K562 (cell line): ENCODE measurements around the gene TRPM2. TPM values are rescaled to one million over a fixed set of nuclear protein-coding genes. Genes with fewer than 3 reads are reported as not detected.
A peak's percentile ranks its signal among the peaks of the same experiment; 100 is the strongest.

Experiments used
- ATAC-seq: fragments of 200-7000 bp; cut with Tn5 transposase; 3 replicates; pipeline ENCODE4 v1.9.1; 2020; ENCODE audit warnings: moderate library complexity
- BruUV-seq: library from RNA; stranded (reverse); fragments of 400-500 nt; replicated peaks from 2 replicates; lab custom pipeline; 2021; lab: Mats Ljungman, UMichigan
- CTCF ChIA-PET: fragments of 300-600 bp; formaldehyde crosslinking; extraction: SDS; loops from one replicate; lab custom pipeline; 2021; ENCODE audit warnings: low intra/inter-chr PET ratio; lab: Yijun Ruan, JAX
- POLR2A ChIA-PET: fragments of 300-600, 350-650 bp; sonication (Branson Sonifier 250); formaldehyde crosslinking; extraction: SDS; loops from one replicate; lab custom pipeline; 2021; ENCODE audit warnings: antibody characterized with exemption, inconsistent platforms; lab: Yijun Ruan, JAX
- DNase-seq, 4 experiments: peaks; one replicate each; pipeline versions ENCODE4 v3.0.0 to v3.0.0-alpha.2; 2011 to 2018; ENCODE audit warnings: low spot score in 3 of 4, mixed read lengths in 3 of 4; ENCODE audit errors: extremely low read depth in 1 of 4
- FAIRE-seq: peaks from 2 replicates; lab custom pipeline; 2011; peaks lifted over from hg19 to GRCh38; lab: Jason Lieb, UNC
- H2AFZ ChIP-seq: 2 replicates; pipeline ENCODE4 v1.6.0; 2011; ENCODE audit warnings: low read depth, low read length, control low read depth, inconsistent platforms
- H3K27ac ChIP-seq: fragments of 200-600 bp; 3 replicates; pipeline ENCODE4 v1.8.0; 2011; ENCODE audit warnings: low read depth, mild to moderate bottlenecking, control low read depth, inconsistent platforms, low read length, moderate library complexity, mixed read lengths; ENCODE audit errors: extremely low read depth
- H3K27me3 ChIP-seq, 2 experiments: fragments of 300-600 bp in 1 of 2; 2 replicates in 1 of 2; 3 replicates in 1 of 2; pipeline versions ENCODE4 v1.6.0 to v1.8.0; 2011; ENCODE audit warnings: inconsistent platforms in 2 of 2, low read length in 2 of 2, mild to moderate bottlenecking in 1 of 2, mixed read lengths in 1 of 2, moderate library complexity in 1 of 2; ENCODE audit not compliant: control insufficient read depth in 2 of 2, insufficient read depth in 2 of 2
- H3K36me3 ChIP-seq: fragments of 300-600 bp; 3 replicates; pipeline ENCODE4 v1.8.0; 2011; ENCODE audit warnings: mild to moderate bottlenecking, low read length, inconsistent platforms; ENCODE audit not compliant: control insufficient read depth, insufficient read depth
- H3K4me1 ChIP-seq, 2 experiments: fragments of 200-600 bp in 1 of 2; replicated peaks in 1 of 2; 2 replicates in 1 of 2; 3 replicates in 1 of 2; pipeline versions ENCODE4 v1.5.1 to v1.8.0; 2011; ENCODE audit warnings: inconsistent platforms in 2 of 2, low read length in 2 of 2, mild to moderate bottlenecking in 1 of 2, mixed read lengths in 1 of 2, moderate library complexity in 1 of 2; ENCODE audit not compliant: control insufficient read depth in 2 of 2, insufficient read depth in 2 of 2
- H3K4me2 ChIP-seq: 2 replicates; pipeline ENCODE4 v1.6.1; 2011; ENCODE audit warnings: low read length, control low read depth, inconsistent platforms, mixed read lengths; ENCODE audit not compliant: insufficient read depth
- H3K4me3 ChIP-seq: fragments of 200-600 bp; sonication (generic), shearing (Covaris generic); 2 replicates; pipeline ENCODE4 v1.5.1; 2016; ENCODE audit warnings: control low read depth, inconsistent platforms
- H3K79me2 ChIP-seq: fragments of 200-600 bp; 3 replicates; pipeline ENCODE4 v1.8.0; 2011; ENCODE audit warnings: low read length, inconsistent platforms; ENCODE audit not compliant: control insufficient read depth, insufficient read depth
- H3K9ac ChIP-seq, 2 experiments: 2 replicates each; pipeline versions ENCODE4 v1.6.0 to v1.6.1; 2011; ENCODE audit warnings: low read depth in 2 of 2, low read length in 2 of 2, control low read depth in 1 of 2, inconsistent platforms in 1 of 2, mild to moderate bottlenecking in 1 of 2, mixed read lengths in 1 of 2; ENCODE audit not compliant: insufficient read depth in 1 of 2
- H3K9me1 ChIP-seq: one replicate; pipeline ENCODE4 v1.6.0; 2011; ENCODE audit warnings: inconsistent platforms, mild to moderate bottlenecking, low read length, moderate library complexity; ENCODE audit not compliant: control insufficient read depth, insufficient read depth
- H3K9me3 ChIP-seq: replicated peaks from 2 replicates; pipeline ENCODE4 v1.5.1; 2011; ENCODE audit warnings: low read depth, low read length, inconsistent platforms; ENCODE audit not compliant: control insufficient read depth, insufficient read depth
- H4K20me1 ChIP-seq: replicated peaks from 2 replicates; pipeline ENCODE4 v1.6.1; 2011; ENCODE audit warnings: low read length, inconsistent platforms, mixed read lengths; ENCODE audit not compliant: control insufficient read depth, insufficient read depth
- ATF3 ChIP-seq, 2 experiments: fragments of 450-650 bp in 1 of 2; sonication (generic) in 1 of 2; formaldehyde crosslinking in 1 of 2; IDR thresholded peaks in 1 of 2; conservative IDR thresholded peaks in 1 of 2; 2 replicates each; pipeline versions ENCODE4 v1.6.1 to v1.8.1; 2016 to 2023; ENCODE audit warnings: mild to moderate bottlenecking in 2 of 2, moderate library complexity in 2 of 2, inconsistent platforms in 1 of 2, missing genetic modification reagents in 1 of 2
- BRD9 ChIP-seq: fragments of 450-650 bp; IDR thresholded peaks from 2 replicates; pipeline ENCODE4 v1.6.1; 2018; ENCODE audit warnings: low read depth; ENCODE audit not compliant: partially characterized antibody
- C11orf30 ChIP-seq: fragments of 450-650 bp; IDR thresholded peaks from 2 replicates; pipeline ENCODE4 v1.6.1; 2016; ENCODE audit warnings: low read depth, mild to moderate bottlenecking
- DACH1 ChIP-seq: fragments of 450-650 bp; IDR thresholded peaks from 2 replicates; pipeline ENCODE4 v1.6.1; 2018; ENCODE audit not compliant: partially characterized antibody
- HSF4 ChIP-seq: fragments of 250-450 bp; sonication (Bioruptor Pico); IDR thresholded peaks from 2 replicates; pipeline ENCODE4 v2.1.2; 2022; ENCODE audit warnings: mild to moderate bottlenecking, moderate library complexity, borderline replicate concordance
- ID3 ChIP-seq, 2 experiments: fragments of 250-450 bp in 1 of 2; fragments of 450-650 bp in 1 of 2; sonication (Bioruptor Pico) in 1 of 2; IDR thresholded peaks; 2 replicates each; pipeline versions ENCODE4 v1.6.1 to v1.8.0; 2016 to 2021; ENCODE audit warnings: mild to moderate bottlenecking in 2 of 2, moderate library complexity in 2 of 2, missing compliant biosample characterization in 1 of 2, missing genetic modification characterization in 1 of 2
- MITF ChIP-seq: IDR thresholded peaks from 2 replicates; pipeline ENCODE4 v1.6.1; 2014; ENCODE audit warnings: antibody characterized with exemption
- NCOA6 ChIP-seq: fragments of 450-650 bp; IDR thresholded peaks from 2 replicates; pipeline ENCODE4 v1.6.1; 2017; ENCODE audit warnings: mild to moderate bottlenecking
- NFIX ChIP-seq: fragments of 250-450 bp; sonication (Bioruptor Pico); IDR thresholded peaks from 2 replicates; pipeline ENCODE4 v1.4.0; 2020; ENCODE audit warnings: low read depth, mild to moderate bottlenecking, moderate library complexity
- POLR2B ChIP-seq: fragments of 450-650 bp; IDR thresholded peaks from 2 replicates; pipeline ENCODE4 v1.6.1; 2018; ENCODE audit warnings: low read depth; ENCODE audit not compliant: partially characterized antibody
- ZBTB8A ChIP-seq: fragments of 450-650 bp; IDR thresholded peaks from 2 replicates; pipeline ENCODE4 v1.6.1; 2018; ENCODE audit warnings: mild to moderate bottlenecking, moderate library complexity; ENCODE audit not compliant: partially characterized antibody
- ZNF785 ChIP-seq: fragments of 250-450 bp; sonication (Bioruptor Pico); IDR thresholded peaks from 2 replicates; pipeline ENCODE4 v1.4.0; 2020; ENCODE audit warnings: mild to moderate bottlenecking
- in situ Hi-C: fragments of 300-500 bp; cut with MboI; formaldehyde crosslinking; loops from 4 replicates; pipeline ENCODE4 v1.15.0; 2018; ENCODE audit warnings: inconsistent platforms, mixed read lengths
- intact Hi-C: fragments of 100-400 bp; cut with micrococcal nuclease; formaldehyde crosslinking; loops from 2 replicates; pipeline ENCODE4 v1.14.2; 2022
- polyA plus RNA-seq, 8 experiments: library from polyadenylated mRNA; depleted of rRNA in 4 of 8; stranded (reverse) in 5 of 8; unstranded in 3 of 8; fragments of >200 nt; fragmentation: Nextera tagmentation in 2 of 8; fragmentation: Illumina TruSeq in 1 of 8; extraction: Ambion mirVana in 2 of 8; extraction: Trizol in 1 of 8; gene quantifications; 2 replicates each; pipeline versions ENCODE4 v1.2.1 to v1.2.3, GENCODE V29; 2011 to 2014; ENCODE audit warnings: inconsistent platforms in 1 of 8, missing spikeins in 1 of 8
- total RNA-seq, 7 experiments: library from RNA; depleted of rRNA in 6 of 7; stranded (reverse); fragments of >200 nt in 6 of 7; fragmentation: Illumina TruSeq in 2 of 7; extraction: Trizol in 2 of 7; gene quantifications; 2 replicates each; pipeline versions ENCODE4 v1.2.1 to v1.2.3, GENCODE V29; 2011 to 2021; ENCODE audit warnings: low replicate concordance in 1 of 7
- TF ChIP-seq, protein P1 (sequence below): fragments of 450-650 bp; IDR thresholded peaks from 2 replicates; pipeline ENCODE4 v1.6.1; 2016; ENCODE audit warnings: antibody characterized with exemption
- TF ChIP-seq, protein P2 (sequence below): fragments of 450-650 bp; IDR thresholded peaks from 2 replicates; pipeline ENCODE4 v1.6.1; 2018; ENCODE audit not compliant: partially characterized antibody

TRPM2 gene
- total and polyA plus RNA-seq, 9 of the 15 experiments (the other 6 are each of a cell fraction or from before 2014, with no cell fraction given), result 0.33 to 2.1 (median 0.98) TPM; not detected in 2

GRCh38 chr21:44381874-44382273, 28.5 kb downstream of the TRPM2 start:
- ATAC-seq, result no peak
- in situ Hi-C loops, result no loop called here
- no peak overlapping the region for H2AFZ ChIP-seq
- no peak overlapping the region for H3K9ac ChIP-seq
- peaks cover 0 to 3% of the 10 kb centered on the region in 2 experiments; a peak in 1 of 5 replicates for H3K4me1 ChIP-seq
- no peaks in the 10 kb centered on the region for H3K9me3 ChIP-seq
- H3K9me1 ChIP-seq, result no peaks in the 10 kb centered on the region
- peaks cover 32 to 42% of the 10 kb centered on the region in 2 experiments for H3K27me3 ChIP-seq
- no TSS peak for BruUV-seq
- no peak for DNase-seq
- ChIA-PET CTCF (no interaction called here), POLR2A (interaction anchor here (0.5 kb wide), 1 partner anchor 25 kb away, joined by 3 read pairs; no protein-coding TSS in a partner anchor)
- no peaks in the 10 kb centered on the region for H3K36me3 ChIP-seq
- intact Hi-C loops, result no loop called here
- no peaks in the 10 kb centered on the region for H3K79me2 ChIP-seq
- H4K20me1 ChIP-seq, result 0 out of 2 replicates have a peak, but pooled peaks cover 2% of the 10 kb centered on the region
- no peak overlapping the region for H3K4me2 ChIP-seq
- no peak overlapping the region for H3K4me3 ChIP-seq
- FAIRE-seq, result no peak
- H3K27ac ChIP-seq, result no peak overlapping the region
- TF ChIP-seq ZNF785 (CRISPR knock-in tag) (no peak), NCOA6 (no peak), DACH1 (peak; percentile 97), ZBTB8A (no peak), POLR2B (no peak), ID3 (CRISPR knock-in tag; IDR thresholded peaks at IDR 0.05) (no peak), ID3 (tag; IDR thresholded peaks at IDR 0.05) (no peak), BRD9 (no peak), ATF3 (IDR thresholded peaks at IDR 0.05) (no peak), ATF3 (CRISPR knock-in tag; conservative IDR thresholded peaks at IDR 0.05) (no peak), MITF (no peak), NFIX (CRISPR knock-in tag) (no peak), HSF4 (CRISPR knock-in tag) (no peak), C11orf30 (no peak)
- TF ChIP-seq, protein P1, sequence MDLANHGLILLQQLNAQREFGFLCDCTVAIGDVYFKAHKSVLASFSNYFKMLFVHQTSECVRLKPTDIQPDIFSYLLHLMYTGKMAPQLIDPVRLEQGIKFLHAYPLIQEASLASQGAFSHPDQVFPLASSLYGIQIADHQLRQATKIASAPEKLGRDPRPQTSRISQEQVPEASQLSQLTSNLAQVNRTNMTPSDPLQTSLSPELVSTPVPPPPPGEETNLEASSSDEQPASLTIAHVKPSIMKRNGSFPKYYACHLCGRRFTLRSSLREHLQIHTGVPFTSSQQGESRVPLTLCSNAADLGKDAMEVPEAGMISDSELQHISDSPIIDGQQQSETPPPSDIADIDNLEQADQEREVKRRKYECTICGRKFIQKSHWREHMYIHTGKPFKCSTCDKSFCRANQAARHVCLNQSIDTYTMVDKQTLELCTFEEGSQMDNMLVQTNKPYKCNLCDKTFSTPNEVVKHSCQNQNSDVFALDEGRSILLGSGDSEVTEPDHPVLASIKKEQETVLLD, result peak; percentile 70; the same call in 1 of the 2 replicates
- TF ChIP-seq, protein P2, sequence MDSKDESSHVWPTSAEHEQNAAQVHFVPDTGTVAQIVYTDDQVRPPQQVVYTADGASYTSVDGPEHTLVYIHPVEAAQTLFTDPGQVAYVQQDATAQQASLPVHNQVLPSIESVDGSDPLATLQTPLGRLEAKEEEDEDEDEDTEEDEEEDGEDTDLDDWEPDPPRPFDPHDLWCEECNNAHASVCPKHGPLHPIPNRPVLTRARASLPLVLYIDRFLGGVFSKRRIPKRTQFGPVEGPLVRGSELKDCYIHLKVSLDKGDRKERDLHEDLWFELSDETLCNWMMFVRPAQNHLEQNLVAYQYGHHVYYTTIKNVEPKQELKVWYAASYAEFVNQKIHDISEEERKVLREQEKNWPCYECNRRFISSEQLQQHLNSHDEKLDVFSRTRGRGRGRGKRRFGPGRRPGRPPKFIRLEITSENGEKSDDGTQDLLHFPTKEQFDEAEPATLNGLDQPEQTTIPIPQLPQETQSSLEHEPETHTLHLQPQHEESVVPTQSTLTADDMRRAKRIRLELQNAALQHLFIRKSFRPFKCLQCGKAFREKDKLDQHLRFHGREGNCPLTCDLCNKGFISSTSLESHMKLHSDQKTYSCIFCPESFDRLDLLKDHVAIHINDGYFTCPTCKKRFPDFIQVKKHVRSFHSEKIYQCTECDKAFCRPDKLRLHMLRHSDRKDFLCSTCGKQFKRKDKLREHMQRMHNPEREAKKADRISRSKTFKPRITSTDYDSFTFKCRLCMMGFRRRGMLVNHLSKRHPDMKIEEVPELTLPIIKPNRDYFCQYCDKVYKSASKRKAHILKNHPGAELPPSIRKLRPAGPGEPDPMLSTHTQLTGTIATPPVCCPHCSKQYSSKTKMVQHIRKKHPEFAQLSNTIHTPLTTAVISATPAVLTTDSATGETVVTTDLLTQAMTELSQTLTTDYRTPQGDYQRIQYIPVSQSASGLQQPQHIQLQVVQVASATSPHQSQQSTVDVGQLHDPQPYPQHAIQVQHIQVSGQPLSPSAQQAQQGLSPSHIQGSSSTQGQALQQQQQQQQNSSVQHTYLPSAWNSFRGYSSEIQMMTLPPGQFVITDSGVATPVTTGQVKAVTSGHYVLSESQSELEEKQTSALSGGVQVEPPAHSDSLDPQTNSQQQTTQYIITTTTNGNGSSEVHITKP, result no peak
